SK-N-MC (cell line): ENCODE measurements around the gene NAPG.
A peak's percentile ranks its signal among the peaks of the same experiment; 100 is the strongest.

Experiments
- EZH2 ChIP-seq: fragments of 200-600 bp; sonication (generic); IDR thresholded peaks from one replicate; pipeline ENCODE4 v1.6.1; 2017; ENCODE audit warnings: antibody characterized with exemption
- FOXP2 ChIP-seq: optimal IDR thresholded peaks from 2 replicates; pipeline ENCODE3; 2011; ENCODE audit warnings: mild to moderate bottlenecking, moderate library complexity; ENCODE audit not compliant: insufficient read depth; ENCODE audit errors: extremely low read length, control extremely low read depth
- POLR2AphosphoS5 ChIP-seq: IDR thresholded peaks from 2 replicates; pipeline ENCODE4 v1.6.1; 2012; ENCODE audit warnings: mild to moderate bottlenecking, low read depth, low read length, borderline replicate concordance

DNA sequence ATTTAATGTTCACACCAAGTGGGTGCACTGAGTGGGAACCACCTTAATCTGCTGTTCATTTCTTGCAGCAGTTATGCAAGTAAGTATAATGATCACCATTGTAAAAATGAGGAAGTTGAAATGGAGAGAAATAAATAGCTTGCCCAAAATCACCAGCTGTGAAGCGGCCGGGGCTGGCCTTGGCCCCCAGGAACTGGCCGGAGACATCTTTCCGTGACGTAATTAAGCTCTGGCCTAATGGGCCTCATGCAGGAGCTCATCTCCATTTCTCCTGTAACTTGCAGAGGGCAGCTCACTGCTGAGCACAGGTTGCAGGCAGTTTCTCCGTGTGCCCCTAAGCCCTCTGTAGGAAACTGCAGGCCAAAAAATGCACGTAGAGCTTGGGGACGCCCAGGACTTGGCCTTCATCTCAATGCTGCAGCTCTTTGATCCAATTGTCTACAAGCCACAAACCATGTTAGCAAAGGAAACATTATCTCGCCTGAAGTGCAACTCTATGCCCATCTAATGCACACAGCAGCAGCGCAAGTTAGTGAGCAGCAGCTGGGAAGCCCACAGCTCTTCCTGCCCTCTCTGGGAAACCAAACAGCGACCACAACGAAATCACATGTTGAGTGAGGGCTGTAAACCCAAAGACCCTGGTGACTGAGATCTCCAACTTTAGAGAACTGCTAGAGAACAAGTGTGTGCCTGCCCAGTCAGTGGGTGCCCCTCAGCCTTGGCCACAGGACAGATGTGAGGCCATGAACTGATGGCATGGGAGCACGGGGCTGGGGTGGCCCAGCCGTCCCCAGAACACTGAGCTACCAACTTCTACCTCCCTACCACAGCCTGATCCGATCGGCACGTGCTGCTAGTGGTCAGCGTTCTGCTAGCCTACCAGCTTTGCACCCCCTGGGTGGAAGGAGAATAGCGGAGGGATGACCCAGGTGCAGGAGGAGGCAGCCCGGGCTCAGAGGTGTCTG lies 42.6 kb upstream of the NAPG start:
- TF ChIP-seq POLR2AphosphoS5 (0 out of 2 replicates have a peak, but pooled peaks have one; percentile 12), EZH2 (no peak), FOXP2 (no peak)
